SK-N-SH (cell line): ENCODE data around the gene AHCTF1. TPM values are rescaled to one million over a fixed set of nuclear protein-coding genes. Genes with fewer than 3 reads are reported as not detected.

Experiments used
- CTCF ChIA-PET: fragments of 300-600, 350-600 bp; formaldehyde crosslinking; extraction: SDS; loops from one replicate; lab custom pipeline; 2021; lab: Yijun Ruan, JAX
- POLR2A ChIA-PET: fragments of 350-600 bp; sonication (Branson Sonifier 250); formaldehyde crosslinking; extraction: SDS; loops from one replicate; lab custom pipeline; 2020; ENCODE audit warnings: antibody characterized with exemption, inconsistent platforms; lab: Yijun Ruan, JAX
- DNase-seq: peaks from one replicate; pipeline ENCODE4 v3.0.0; 2012
- H2AFZ ChIP-seq: fragments of 200-600 bp; sonication (generic); 2 replicates; pipeline ENCODE4 v1.8.1; 2016; ENCODE audit warnings: antibody characterized with exemption, mild to moderate bottlenecking, low read depth
- H3F3A ChIP-seq: fragments of 200-600 bp; sonication (generic); replicated peaks from 2 replicates; pipeline ENCODE3; 2016; ENCODE audit warnings: antibody characterized with exemption, mild to moderate bottlenecking; ENCODE audit not compliant: insufficient read depth
- H3K27ac ChIP-seq, 2 experiments: fragments of 200-500 bp in 1 of 2; fragments of 200-600 bp in 1 of 2; sonication (Bioruptor generic) in 1 of 2; sonication (generic), shearing (Covaris generic) in 1 of 2; 2 replicates each; pipeline versions ENCODE4 v1.5.1 to v1.6.1; 2014 to 2016; ENCODE audit warnings: low read depth in 2 of 2, inconsistent platforms in 1 of 2, low read length in 1 of 2, mild to moderate bottlenecking in 1 of 2, mixed read lengths in 1 of 2
- H3K27me3 ChIP-seq: fragments of 200-600 bp; sonication (generic), shearing (Covaris generic); 2 replicates; pipeline ENCODE4 v1.6.1; 2016; ENCODE audit warnings: mixed run types; ENCODE audit not compliant: insufficient read depth
- H3K36me3 ChIP-seq, 2 experiments: fragments of 200-500 bp in 1 of 2; fragments of 200-600 bp in 1 of 2; sonication (Bioruptor generic) in 1 of 2; sonication (generic) in 1 of 2; replicated peaks in 1 of 2; 2 replicates each; pipeline versions ENCODE3 to v1.5.1; 2014 to 2016; ENCODE audit warnings: low read length in 1 of 2, mild to moderate bottlenecking in 1 of 2; ENCODE audit not compliant: insufficient read depth in 2 of 2, control insufficient read depth in 1 of 2
- H3K4me1 ChIP-seq, 2 experiments: fragments of 200-500 bp in 1 of 2; fragments of 200-600 bp in 1 of 2; sonication (Bioruptor generic) in 1 of 2; sonication (generic), shearing (Covaris generic) in 1 of 2; 2 replicates each; pipeline versions ENCODE4 v1.5.1 to v1.6.1; 2014 to 2016; ENCODE audit warnings: low read depth in 1 of 2, low read length in 1 of 2, mixed run types in 1 of 2; ENCODE audit not compliant: insufficient read depth in 2 of 2, control insufficient read depth in 1 of 2
- H3K4me2 ChIP-seq: fragments of 200-600 bp; sonication (generic), shearing (Covaris generic); 2 replicates; pipeline ENCODE4 v1.6.1; 2017; ENCODE audit warnings: mixed run types
- H3K4me3 ChIP-seq, 2 experiments: fragments of 200-500 bp in 1 of 2; fragments of 200-600 bp in 1 of 2; sonication (Bioruptor generic) in 1 of 2; sonication (generic), shearing (Covaris generic) in 1 of 2; 2 replicates each; pipeline versions ENCODE4 v1.5.1 to v1.8.1; 2014 to 2016; ENCODE audit warnings: low read depth in 2 of 2, inconsistent platforms in 1 of 2, low read length in 1 of 2, mild to moderate bottlenecking in 1 of 2, mixed read lengths in 1 of 2, moderate library complexity in 1 of 2
- H3K79me2 ChIP-seq: fragments of 200-600 bp; sonication (generic); 2 replicates; pipeline ENCODE4 v1.8.1; 2017; ENCODE audit warnings: mild to moderate bottlenecking; ENCODE audit not compliant: insufficient read depth
- H3K9ac ChIP-seq: fragments of 200-600 bp; sonication (generic); 2 replicates; pipeline ENCODE4 v1.6.1; 2017; ENCODE audit warnings: mixed run types
- H3K9me2 ChIP-seq: fragments of 200-600 bp; sonication (generic); 2 replicates; pipeline ENCODE4 v1.6.1; 2017; ENCODE audit warnings: mixed run types
- H3K9me3 ChIP-seq: fragments of 200-600 bp; sonication (generic); 2 replicates; pipeline ENCODE4 v1.6.1; 2017; ENCODE audit warnings: mixed run types, mild to moderate bottlenecking, moderate library complexity
- H4K20me1 ChIP-seq: fragments of 200-600 bp; sonication (generic); 2 replicates; pipeline ENCODE4 v1.6.1; 2017; ENCODE audit warnings: mild to moderate bottlenecking, mixed run types; ENCODE audit not compliant: insufficient read depth
- CHD2 ChIP-seq: fragments of 150-350 bp; IDR thresholded peaks from 2 replicates; pipeline ENCODE4 v1.6.1; 2018; ENCODE audit warnings: low read length; ENCODE audit not compliant: partially characterized antibody
- ELF1 ChIP-seq: IDR thresholded peaks from 2 replicates; pipeline ENCODE4 v1.4.0; 2012
- EP300 ChIP-seq, 2 experiments: IDR thresholded peaks; 2 replicates each; pipeline versions ENCODE4 v1.4.0 to v1.6.1; 2012; ENCODE audit warnings: borderline replicate concordance in 1 of 2, low read depth in 1 of 2, low read length in 1 of 2
- FOSL2 ChIP-seq: IDR thresholded peaks from 2 replicates; pipeline ENCODE4 v1.4.0; 2012; ENCODE audit warnings: low read depth, mild to moderate bottlenecking, moderate library complexity, borderline replicate concordance
- FOXM1 ChIP-seq: IDR thresholded peaks from 2 replicates; pipeline ENCODE4 v1.4.0; 2012; ENCODE audit warnings: low read depth, mild to moderate bottlenecking
- GATA2 ChIP-seq: sonication (generic); formaldehyde crosslinking; IDR thresholded peaks from 2 replicates; pipeline ENCODE4 v1.5.0; 2020; ENCODE audit warnings: mild to moderate bottlenecking, missing genetic modification reagents
- IRF3 ChIP-seq: fragments of 150-350 bp; IDR thresholded peaks from 2 replicates; pipeline ENCODE4 v1.6.1; 2016; ENCODE audit warnings: mild to moderate bottlenecking, low read depth, low read length
- MEF2A ChIP-seq: IDR thresholded peaks from 2 replicates; pipeline ENCODE4 v1.4.0; 2012; ENCODE audit warnings: low read depth, borderline replicate concordance
- MXI1 ChIP-seq: IDR thresholded peaks from 2 replicates; pipeline ENCODE4 v1.6.1; 2012; ENCODE audit warnings: mild to moderate bottlenecking, low read depth, low read length, improper control_type of control experiment
- NFIC ChIP-seq: IDR thresholded peaks from 2 replicates; pipeline ENCODE4 v1.4.0; 2012; ENCODE audit warnings: borderline replicate concordance
- NRF1 ChIP-seq: IDR thresholded peaks from 2 replicates; pipeline ENCODE4 v1.6.1; 2012; ENCODE audit warnings: low read depth, mild to moderate bottlenecking, low read length
- RAD21 ChIP-seq: IDR thresholded peaks from 2 replicates; pipeline ENCODE4 v1.6.1; 2012; ENCODE audit warnings: mild to moderate bottlenecking, low read length
- RCOR1 ChIP-seq: fragments of 150-350 bp; IDR thresholded peaks from 2 replicates; pipeline ENCODE4 v1.6.1; 2017; ENCODE audit warnings: antibody characterized with exemption, low read length
- RFX5 ChIP-seq: IDR thresholded peaks from 2 replicates; pipeline ENCODE4 v1.6.1; 2012; ENCODE audit warnings: mild to moderate bottlenecking, improper control_type of control experiment, low read length
- SMC3 ChIP-seq: IDR thresholded peaks from 2 replicates; pipeline ENCODE4 v1.6.1; 2012; ENCODE audit warnings: low read depth, low read length, improper control_type of control experiment
- TAF1 ChIP-seq: IDR thresholded peaks from 2 replicates; pipeline ENCODE4 v1.6.1; 2012; ENCODE audit warnings: low read depth, mild to moderate bottlenecking, low read length, moderate library complexity, borderline replicate concordance
- TEAD4 ChIP-seq: IDR thresholded peaks from 2 replicates; pipeline ENCODE4 v1.4.0; 2012; ENCODE audit warnings: mild to moderate bottlenecking, borderline replicate concordance; ENCODE audit not compliant: insufficient read depth
- USF1 ChIP-seq: IDR thresholded peaks from 2 replicates; pipeline ENCODE4 v1.4.0; 2012; ENCODE audit warnings: low read depth, borderline replicate concordance
- YY1 ChIP-seq: IDR thresholded peaks from 2 replicates; pipeline ENCODE4 v1.4.0; 2012; ENCODE audit warnings: low read depth, mild to moderate bottlenecking
- WGBS: methylation state at CpG from one replicate; pipeline ENCODE4 v1.1.6; 2017; ENCODE audit warnings: low lambda C conversion rate; 5-methylcytosine and 5-hydroxymethylcytosine counted together
- polyA plus RNA-seq, 3 experiments: library from polyadenylated mRNA; depleted of rRNA; stranded (reverse); fragments of >200 nt; gene quantifications; 2 replicates each; pipeline ENCODE4 v1.2.3, GENCODE V29; 2012
- TF ChIP-seq, protein P1 (sequence below): IDR thresholded peaks from 2 replicates; pipeline ENCODE4 v1.4.0; 2012; ENCODE audit warnings: low read depth, borderline replicate concordance
- TF ChIP-seq, protein P2 (sequence below): IDR thresholded peaks from 2 replicates; pipeline ENCODE4 v1.4.0; 2012; ENCODE audit warnings: low read depth
- TF ChIP-seq, protein P3 (sequence below): IDR thresholded peaks from 2 replicates; pipeline ENCODE4; 2012
- TF ChIP-seq, protein P4 (sequence below): IDR thresholded peaks from 2 replicates; pipeline ENCODE4 v1.6.1; 2012; ENCODE audit warnings: mild to moderate bottlenecking, low read depth, low read length, moderate library complexity

Gene AHCTF1
- 8.5 and 10.0 TPM in 2 replicates for polyA plus RNA-seq (2012; rRNA removed)
- 11.0 and 11.8 TPM in 2 replicates for polyA plus RNA-seq (2012; cell fraction: cytosol; rRNA removed)
- polyA plus RNA-seq (2012; cell fraction: nucleus; rRNA removed) = 10.4 and 24.0 TPM in 2 replicates

- CTCF ChIA-PET = no interaction called here
- peak within 1 kb of the TSS; percentile 73 to 88 for H3K4me3 ChIP-seq
- H2AFZ ChIP-seq = peak within 1 kb of the TSS; percentile 93
- no peaks in the 10 kb centered on the region for H3K27me3 ChIP-seq
- H3K9me2 ChIP-seq = no peaks in the 10 kb centered on the region
- H3F3A ChIP-seq = peaks cover 15% of the 10 kb centered on the region
- DNase-seq = peak; percentile 97
- H3K4me1 ChIP-seq = peaks cover 0 to 3% of the 10 kb centered on the region in 2 experiments; a peak in 1 of 4 replicates
- H3K9ac ChIP-seq = peak within 1 kb of the TSS; percentile 91
- H3K27ac ChIP-seq = peak within 1 kb of the TSS; percentile 84 to 90
- H3K4me2 ChIP-seq = peak within 1 kb of the TSS; percentile 88
- POLR2A ChIA-PET = interaction anchor here (0.5 to 1.1 kb wide), 4 partner anchors 14 to 180 kb away, joined by 3 to 8 read pairs (median 3); no protein-coding TSS in a partner anchor
- no peaks in the 10 kb centered on the region for H3K9me3 ChIP-seq
- H3K79me2 ChIP-seq = peaks cover 44% of the 10 kb centered on the region
- H4K20me1 ChIP-seq = peaks cover 33% of the 10 kb centered on the region
- H3K36me3 ChIP-seq = peaks cover 7 to 22% of the 10 kb centered on the region in 2 experiments
- WGBS = under 1% methylated on average over 52 of the region's 90 CpGs
- TF ChIP-seq RAD21 = no peak
- peak; percentile 78 for TF ChIP-seq NRF1
- no peak for TF ChIP-seq FOSL2
- TF ChIP-seq, protein P1, sequence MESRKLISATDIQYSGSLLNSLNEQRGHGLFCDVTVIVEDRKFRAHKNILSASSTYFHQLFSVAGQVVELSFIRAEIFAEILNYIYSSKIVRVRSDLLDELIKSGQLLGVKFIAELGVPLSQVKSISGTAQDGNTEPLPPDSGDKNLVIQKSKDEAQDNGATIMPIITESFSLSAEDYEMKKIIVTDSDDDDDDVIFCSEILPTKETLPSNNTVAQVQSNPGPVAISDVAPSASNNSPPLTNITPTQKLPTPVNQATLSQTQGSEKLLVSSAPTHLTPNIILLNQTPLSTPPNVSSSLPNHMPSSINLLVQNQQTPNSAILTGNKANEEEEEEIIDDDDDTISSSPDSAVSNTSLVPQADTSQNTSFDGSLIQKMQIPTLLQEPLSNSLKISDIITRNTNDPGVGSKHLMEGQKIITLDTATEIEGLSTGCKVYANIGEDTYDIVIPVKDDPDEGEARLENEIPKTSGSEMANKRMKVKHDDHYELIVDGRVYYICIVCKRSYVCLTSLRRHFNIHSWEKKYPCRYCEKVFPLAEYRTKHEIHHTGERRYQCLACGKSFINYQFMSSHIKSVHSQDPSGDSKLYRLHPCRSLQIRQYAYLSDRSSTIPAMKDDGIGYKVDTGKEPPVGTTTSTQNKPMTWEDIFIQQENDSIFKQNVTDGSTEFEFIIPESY = peak; percentile 98
- TF ChIP-seq SMC3 = no peak
- TF ChIP-seq NFIC = no peak
- 0 out of 4 replicates have a peak, but pooled peaks of 1 of the 2 experiments have one; percentile 7 for TF ChIP-seq EP300 (IDR thresholded peaks at IDR 0.05; ENCODE audit: borderline replicate concordance in 1 of 2, low read depth in 1 of 2, low read length in 1 of 2)
- TF ChIP-seq ELF1 = peak; percentile 35; the same call in 1 of the 2 replicates
- TF ChIP-seq, protein P2, sequence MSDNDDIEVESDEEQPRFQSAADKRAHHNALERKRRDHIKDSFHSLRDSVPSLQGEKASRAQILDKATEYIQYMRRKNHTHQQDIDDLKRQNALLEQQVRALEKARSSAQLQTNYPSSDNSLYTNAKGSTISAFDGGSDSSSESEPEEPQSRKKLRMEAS = peak; percentile 52
- TF ChIP-seq, protein P3, sequence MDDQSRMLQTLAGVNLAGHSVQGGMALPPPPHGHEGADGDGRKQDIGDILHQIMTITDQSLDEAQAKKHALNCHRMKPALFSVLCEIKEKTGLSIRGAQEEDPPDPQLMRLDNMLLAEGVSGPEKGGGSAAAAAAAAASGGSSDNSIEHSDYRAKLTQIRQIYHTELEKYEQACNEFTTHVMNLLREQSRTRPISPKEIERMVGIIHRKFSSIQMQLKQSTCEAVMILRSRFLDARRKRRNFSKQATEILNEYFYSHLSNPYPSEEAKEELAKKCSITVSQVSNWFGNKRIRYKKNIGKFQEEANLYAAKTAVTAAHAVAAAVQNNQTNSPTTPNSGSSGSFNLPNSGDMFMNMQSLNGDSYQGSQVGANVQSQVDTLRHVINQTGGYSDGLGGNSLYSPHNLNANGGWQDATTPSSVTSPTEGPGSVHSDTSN = no peak; the same call in 1 of the 2 replicates
- no peak for TF ChIP-seq MEF2A
- TF ChIP-seq TAF1 = peak; percentile 96
- peak; percentile 99 for TF ChIP-seq CHD2
- TF ChIP-seq YY1 = no peak; the same call in 1 of the 2 replicates
- TF ChIP-seq GATA2 = no peak
- no peak for TF ChIP-seq RCOR1
- no peak for TF ChIP-seq RFX5
- TF ChIP-seq, protein P4, sequence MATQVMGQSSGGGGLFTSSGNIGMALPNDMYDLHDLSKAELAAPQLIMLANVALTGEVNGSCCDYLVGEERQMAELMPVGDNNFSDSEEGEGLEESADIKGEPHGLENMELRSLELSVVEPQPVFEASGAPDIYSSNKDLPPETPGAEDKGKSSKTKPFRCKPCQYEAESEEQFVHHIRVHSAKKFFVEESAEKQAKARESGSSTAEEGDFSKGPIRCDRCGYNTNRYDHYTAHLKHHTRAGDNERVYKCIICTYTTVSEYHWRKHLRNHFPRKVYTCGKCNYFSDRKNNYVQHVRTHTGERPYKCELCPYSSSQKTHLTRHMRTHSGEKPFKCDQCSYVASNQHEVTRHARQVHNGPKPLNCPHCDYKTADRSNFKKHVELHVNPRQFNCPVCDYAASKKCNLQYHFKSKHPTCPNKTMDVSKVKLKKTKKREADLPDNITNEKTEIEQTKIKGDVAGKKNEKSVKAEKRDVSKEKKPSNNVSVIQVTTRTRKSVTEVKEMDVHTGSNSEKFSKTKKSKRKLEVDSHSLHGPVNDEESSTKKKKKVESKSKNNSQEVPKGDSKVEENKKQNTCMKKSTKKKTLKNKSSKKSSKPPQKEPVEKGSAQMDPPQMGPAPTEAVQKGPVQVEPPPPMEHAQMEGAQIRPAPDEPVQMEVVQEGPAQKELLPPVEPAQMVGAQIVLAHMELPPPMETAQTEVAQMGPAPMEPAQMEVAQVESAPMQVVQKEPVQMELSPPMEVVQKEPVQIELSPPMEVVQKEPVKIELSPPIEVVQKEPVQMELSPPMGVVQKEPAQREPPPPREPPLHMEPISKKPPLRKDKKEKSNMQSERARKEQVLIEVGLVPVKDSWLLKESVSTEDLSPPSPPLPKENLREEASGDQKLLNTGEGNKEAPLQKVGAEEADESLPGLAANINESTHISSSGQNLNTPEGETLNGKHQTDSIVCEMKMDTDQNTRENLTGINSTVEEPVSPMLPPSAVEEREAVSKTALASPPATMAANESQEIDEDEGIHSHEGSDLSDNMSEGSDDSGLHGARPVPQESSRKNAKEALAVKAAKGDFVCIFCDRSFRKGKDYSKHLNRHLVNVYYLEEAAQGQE = peak; percentile 76
- peak; percentile 89 for TF ChIP-seq MXI1
- TF ChIP-seq IRF3 = no peak
- TF ChIP-seq FOXM1 = no peak
- TF ChIP-seq TEAD4 = no peak
- TF ChIP-seq USF1 = no peak; the same call in 1 of the 2 replicates
Measured at GRCh38 chr1:246931549-246932365, at the start of gene AHCTF1. TSS of gene AHCTF1 (minus strand) at chr1:246931948. CDS start at chr1:246918370, 13,578 bp downstream.
